ENCODE measurements around the gene CTNND1.

CTNND1 gene

GRCh38 chr11:57741132-57742086 is 20.2 kb upstream of the CTNND1 start, which contains the start of gene SELENOH:
SELENOH (plus strand) TSS chr11:57741491; CDS start chr11:57741596, 105 bp downstream.
- peaks cover 4% of the 10 kb centered on the region for H3K4me1 ChIP-seq (ENCODE audit: control insufficient read depth, low read depth, low read length)
- H2BK5ac ChIP-seq (ENCODE audit: low read length): peak within 1 kb of the TSS; percentile 55
- H2AK5ac ChIP-seq (ENCODE audit: low read length): peak within 1 kb of the TSS; percentile 83
- H3K4ac ChIP-seq (ENCODE audit: low read depth, low read length): peak within 1 kb of the TSS; percentile 56
- H3K18ac ChIP-seq (ENCODE audit: low read length): peak within 1 kb of the TSS; percentile 65
- peak within 1 kb of the TSS; percentile 72 for H3K23ac ChIP-seq (ENCODE audit: low read length)
- H3K27me3 ChIP-seq (ENCODE audit: insufficient read depth, low read length, poor library complexity): no peaks in the 10 kb centered on the region
- peak within 1 kb of the TSS; percentile 7 for H4K5ac ChIP-seq (ENCODE audit: low read length)
- H3K56ac ChIP-seq (ENCODE audit: low read length): peak within 1 kb of the TSS; percentile 99
- H3K79me2 ChIP-seq (ENCODE audit: control insufficient read depth, insufficient read depth, low read length): peaks cover 13% of the 10 kb centered on the region
- H4K8ac ChIP-seq (ENCODE audit: low read depth, low read length): peak within 1 kb of the TSS; percentile 2
- H3K79me1 ChIP-seq (ENCODE audit: low read length): peaks cover 13% of the 10 kb centered on the region
- H3K9ac ChIP-seq (ENCODE audit: low read length): peak within 1 kb of the TSS; percentile 98
- peak within 1 kb of the TSS; percentile 9 for H2BK120ac ChIP-seq (ENCODE audit: low read depth, low read length)
- no CpG with 5 or more reads among the region's 75 CpGs for WGBS (ENCODE audit: extremely low coverage, insufficient coverage, low lambda C conversion rate)
- peak within 1 kb of the TSS; percentile 58 for H3K27ac ChIP-seq (ENCODE audit: low read depth, low read length)
- peak within 1 kb of the TSS; percentile 97 for H3K4me3 ChIP-seq (ENCODE audit: low read length)
- H3K4me2 ChIP-seq (ENCODE audit: low read length): peak within 1 kb of the TSS; percentile 91
- H3K36me3 ChIP-seq (ENCODE audit: control insufficient read depth, insufficient read depth, low read length): peaks cover 10% of the 10 kb centered on the region
- peak; percentile 99 for DNase-seq
- H2BK15ac ChIP-seq (replicated peaks; ENCODE audit: low read depth): no peak within 1 kb of the TSS

- H3K9ac ChIP-seq (ENCODE audit: low read length): peak overlapping the region; percentile 98
- no peak overlapping the region for H4K5ac ChIP-seq (ENCODE audit: low read length)
- H3K56ac ChIP-seq (ENCODE audit: low read length): peak overlapping the region; percentile 99
- H3K79me1 ChIP-seq (ENCODE audit: low read length): peaks cover 13% of the 10 kb centered on the region
- no peak overlapping the region for H2BK15ac ChIP-seq (replicated peaks; ENCODE audit: low read depth)
- peaks cover 10% of the 10 kb centered on the region for H3K36me3 ChIP-seq (ENCODE audit: control insufficient read depth, insufficient read depth, low read length)
- peak overlapping the region; percentile 7 for H3K27ac ChIP-seq (ENCODE audit: low read depth, low read length)
- H3K4me3 ChIP-seq (ENCODE audit: low read length): peak overlapping the region; percentile 97
- H2AK5ac ChIP-seq (ENCODE audit: low read length): no peak overlapping the region
- H3K79me2 ChIP-seq (ENCODE audit: control insufficient read depth, insufficient read depth, low read length): peaks cover 13% of the 10 kb centered on the region
- no peak overlapping the region for H2BK120ac ChIP-seq (ENCODE audit: low read depth, low read length)
- no peak overlapping the region for H2BK5ac ChIP-seq (ENCODE audit: low read length)
- peak overlapping the region; percentile 85 for H3K4me2 ChIP-seq (ENCODE audit: low read length)
- peak overlapping the region; percentile 65 for H3K18ac ChIP-seq (ENCODE audit: low read length)
- H4K8ac ChIP-seq (ENCODE audit: low read depth, low read length): no peak overlapping the region
- H3K23ac ChIP-seq (ENCODE audit: low read length): peak overlapping the region; percentile 72
- no peaks in the 10 kb centered on the region for H3K27me3 ChIP-seq (ENCODE audit: insufficient read depth, low read length, poor library complexity)
- whole genome bisulfite sequencing (ENCODE audit: extremely low coverage, insufficient coverage, low lambda C conversion rate): no CpG with 5 or more reads among the region's 10 CpGs
- H3K4ac ChIP-seq (ENCODE audit: low read depth, low read length): no peak overlapping the region
- peaks cover 4% of the 10 kb centered on the region for H3K4me1 ChIP-seq (ENCODE audit: control insufficient read depth, low read depth, low read length)
- no peak for DNase-seq
Measured at GRCh38 chr11:57742087-57742452, 19.5 kb upstream of the CTNND1 start.

GRCh38 chr11:57744357-57744756 is 17.2 kb upstream of the CTNND1 start:
- H3K4me2 ChIP-seq (ENCODE audit: low read length): no peak overlapping the region
- no peak overlapping the region for H2AK5ac ChIP-seq (ENCODE audit: low read length)
- H2BK5ac ChIP-seq (ENCODE audit: low read length): no peak overlapping the region
- no peak overlapping the region for H3K27ac ChIP-seq (ENCODE audit: low read depth, low read length)
- H3K4ac ChIP-seq (ENCODE audit: low read depth, low read length): no peak overlapping the region
- peaks cover 13% of the 10 kb centered on the region for H3K79me2 ChIP-seq (ENCODE audit: control insufficient read depth, insufficient read depth, low read length)
- DNase-seq: no peak
- no peak overlapping the region for H2BK120ac ChIP-seq (ENCODE audit: low read depth, low read length)
- H3K18ac ChIP-seq (ENCODE audit: low read length): no peak overlapping the region
- H3K27me3 ChIP-seq (ENCODE audit: insufficient read depth, low read length, poor library complexity): no peaks in the 10 kb centered on the region
- no peak overlapping the region for H3K4me3 ChIP-seq (ENCODE audit: low read length)
- H3K36me3 ChIP-seq (ENCODE audit: control insufficient read depth, insufficient read depth, low read length): peaks cover 7% of the 10 kb centered on the region
- no peak overlapping the region for H3K23ac ChIP-seq (ENCODE audit: low read length)
- peaks cover 10% of the 10 kb centered on the region for H3K79me1 ChIP-seq (ENCODE audit: low read length)
- no peak overlapping the region for H2BK15ac ChIP-seq (replicated peaks; ENCODE audit: low read depth)
- no peak overlapping the region for H4K8ac ChIP-seq (ENCODE audit: low read depth, low read length)
- peaks cover 4% of the 10 kb centered on the region for H3K4me1 ChIP-seq (ENCODE audit: control insufficient read depth, low read depth, low read length)
- no peak overlapping the region for H3K56ac ChIP-seq (ENCODE audit: low read length)
- no peak overlapping the region for H4K5ac ChIP-seq (ENCODE audit: low read length)
- no CpG with 5 or more reads among the region's 2 CpGs for WGBS (ENCODE audit: extremely low coverage, insufficient coverage, low lambda C conversion rate)
- H3K9ac ChIP-seq (ENCODE audit: low read length): no peak overlapping the region

GRCh38 chr11:57745206-57745605 is 16.4 kb upstream of the CTNND1 start:
- Histone ChIP-seq H3K56ac (ENCODE audit: low read length) (no peak overlapping the region), H3K79me2 (ENCODE audit: control insufficient read depth, insufficient read depth, low read length) (peaks cover 13% of the 10 kb centered on the region), H3K27ac (ENCODE audit: low read depth, low read length) (no peak overlapping the region), H2AK5ac (ENCODE audit: low read length) (no peak overlapping the region), H2BK120ac (ENCODE audit: low read depth, low read length) (no peak overlapping the region), H4K5ac (ENCODE audit: low read length) (no peak overlapping the region), H2BK5ac (ENCODE audit: low read length) (no peak overlapping the region), H3K4ac (ENCODE audit: low read depth, low read length) (no peak overlapping the region), H3K36me3 (ENCODE audit: control insufficient read depth, insufficient read depth, low read length) (peaks cover 7% of the 10 kb centered on the region), H3K9ac (ENCODE audit: low read length) (no peak overlapping the region), H3K23ac (ENCODE audit: low read length) (no peak overlapping the region), H3K4me3 (ENCODE audit: low read length) (no peak overlapping the region), H3K79me1 (ENCODE audit: low read length) (peaks cover 10% of the 10 kb centered on the region), H3K4me1 (ENCODE audit: control insufficient read depth, low read depth, low read length) (peaks cover 4% of the 10 kb centered on the region), H3K18ac (ENCODE audit: low read length) (no peak overlapping the region), H2BK15ac (replicated peaks; ENCODE audit: low read depth) (no peak overlapping the region), H4K8ac (ENCODE audit: low read depth, low read length) (no peak overlapping the region), H3K27me3 (ENCODE audit: insufficient read depth, low read length, poor library complexity) (no peaks in the 10 kb centered on the region), H3K4me2 (ENCODE audit: low read length) (no peak overlapping the region)
- no peak for DNase-seq
- no CpG with 5 or more reads among the region's 5 CpGs for WGBS (ENCODE audit: extremely low coverage, insufficient coverage, low lambda C conversion rate)

GRCh38 chr11:57746920-57747319 is 14.7 kb upstream of the CTNND1 start:
- WGBS (ENCODE audit: extremely low coverage, insufficient coverage, low lambda C conversion rate): no CpG with 5 or more reads among the region's 1 CpG
- H3K4me3 ChIP-seq (ENCODE audit: low read length): no peak overlapping the region
- peaks cover 8% of the 10 kb centered on the region for H3K79me1 ChIP-seq (ENCODE audit: low read length)
- H2BK120ac ChIP-seq (ENCODE audit: low read depth, low read length): no peak overlapping the region
- H4K5ac ChIP-seq (ENCODE audit: low read length): no peak overlapping the region
- no peak for DNase-seq
- H2BK5ac ChIP-seq (ENCODE audit: low read length): no peak overlapping the region
- peaks cover 5% of the 10 kb centered on the region for H3K4me1 ChIP-seq (ENCODE audit: control insufficient read depth, low read depth, low read length)
- no peak overlapping the region for H3K18ac ChIP-seq (ENCODE audit: low read length)
- H3K4ac ChIP-seq (ENCODE audit: low read depth, low read length): no peak overlapping the region
- H3K36me3 ChIP-seq (ENCODE audit: control insufficient read depth, insufficient read depth, low read length): peaks cover 7% of the 10 kb centered on the region
- H2BK15ac ChIP-seq (replicated peaks; ENCODE audit: low read depth): no peak overlapping the region
- H3K4me2 ChIP-seq (ENCODE audit: low read length): no peak overlapping the region
- H3K79me2 ChIP-seq (ENCODE audit: control insufficient read depth, insufficient read depth, low read length): peaks cover 9% of the 10 kb centered on the region
- no peaks in the 10 kb centered on the region for H3K27me3 ChIP-seq (ENCODE audit: insufficient read depth, low read length, poor library complexity)
- no peak overlapping the region for H3K56ac ChIP-seq (ENCODE audit: low read length)
- no peak overlapping the region for H4K8ac ChIP-seq (ENCODE audit: low read depth, low read length)
- no peak overlapping the region for H3K9ac ChIP-seq (ENCODE audit: low read length)
- H2AK5ac ChIP-seq (ENCODE audit: low read length): no peak overlapping the region
- no peak overlapping the region for H3K27ac ChIP-seq (ENCODE audit: low read depth, low read length)
- no peak overlapping the region for H3K23ac ChIP-seq (ENCODE audit: low read length)
